GM10248 (cell line): Measurements from ENCODE around the gene ASPSCR1.

Source experiments
- CTCF ChIA-PET: fragments of 300-600 bp; sonication (Branson Sonifier 250); formaldehyde crosslinking; extraction: SDS; loops from one replicate; lab custom pipeline; 2021; ENCODE audit warnings: antibody characterized with exemption; lab: Yijun Ruan, JAX
- POLR2A ChIA-PET: fragments of 350-650 bp; sonication (Branson Sonifier 250); formaldehyde crosslinking; extraction: SDS; loops from one replicate; lab custom pipeline; 2020; ENCODE audit warnings: antibody characterized with exemption; lab: Yijun Ruan, JAX
- DNase-seq: peaks from one replicate; pipeline ENCODE4 v3.0.0; 2012; ENCODE audit errors: extremely low spot score
- TF ChIP-seq, protein P1 (sequence below): IDR thresholded peaks from 2 replicates; pipeline ENCODE4 v1.5.1; 2012; ENCODE audit warnings: mild to moderate bottlenecking, low read depth; ENCODE audit errors: extremely low read depth, missing control alignments, control extremely low read depth

The ASPSCR1 gene

DNA sequence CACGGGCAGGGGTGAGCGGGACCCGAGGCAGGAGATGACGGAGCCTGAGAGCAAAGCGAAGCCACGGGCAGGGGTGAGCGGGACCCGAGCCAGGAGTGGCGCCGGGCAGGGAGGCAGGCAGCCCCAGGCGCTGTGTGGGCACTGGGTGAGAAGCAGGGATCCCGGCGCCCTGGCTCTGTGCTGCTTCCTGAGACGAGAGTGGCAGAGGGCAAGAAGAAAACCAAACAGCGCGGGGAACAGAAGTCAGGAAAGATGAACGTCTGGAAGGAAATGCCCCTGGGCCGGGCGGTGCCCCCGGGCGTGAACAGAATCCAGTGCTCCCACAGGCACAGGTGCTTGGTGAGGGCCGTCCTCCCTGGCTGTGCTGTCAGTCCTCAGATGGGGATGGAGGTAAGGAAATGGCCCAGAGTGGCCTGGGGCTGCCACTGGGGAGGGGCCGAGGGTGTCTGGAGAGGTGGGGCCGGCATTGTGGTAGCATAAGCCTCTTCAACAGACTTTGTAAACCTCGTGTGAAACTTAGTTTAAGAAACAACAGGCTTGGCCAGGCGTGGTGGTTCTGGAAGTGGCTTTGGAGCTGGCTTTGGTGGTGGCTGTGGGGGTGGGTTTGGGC is 9.8 kb downstream of the ASPSCR1 start:
- TF ChIP-seq, protein P1, sequence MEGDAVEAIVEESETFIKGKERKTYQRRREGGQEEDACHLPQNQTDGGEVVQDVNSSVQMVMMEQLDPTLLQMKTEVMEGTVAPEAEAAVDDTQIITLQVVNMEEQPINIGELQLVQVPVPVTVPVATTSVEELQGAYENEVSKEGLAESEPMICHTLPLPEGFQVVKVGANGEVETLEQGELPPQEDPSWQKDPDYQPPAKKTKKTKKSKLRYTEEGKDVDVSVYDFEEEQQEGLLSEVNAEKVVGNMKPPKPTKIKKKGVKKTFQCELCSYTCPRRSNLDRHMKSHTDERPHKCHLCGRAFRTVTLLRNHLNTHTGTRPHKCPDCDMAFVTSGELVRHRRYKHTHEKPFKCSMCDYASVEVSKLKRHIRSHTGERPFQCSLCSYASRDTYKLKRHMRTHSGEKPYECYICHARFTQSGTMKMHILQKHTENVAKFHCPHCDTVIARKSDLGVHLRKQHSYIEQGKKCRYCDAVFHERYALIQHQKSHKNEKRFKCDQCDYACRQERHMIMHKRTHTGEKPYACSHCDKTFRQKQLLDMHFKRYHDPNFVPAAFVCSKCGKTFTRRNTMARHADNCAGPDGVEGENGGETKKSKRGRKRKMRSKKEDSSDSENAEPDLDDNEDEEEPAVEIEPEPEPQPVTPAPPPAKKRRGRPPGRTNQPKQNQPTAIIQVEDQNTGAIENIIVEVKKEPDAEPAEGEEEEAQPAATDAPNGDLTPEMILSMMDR = no peak
- CTCF ChIA-PET = no interaction called here
- POLR2A ChIA-PET = no interaction called here
- no peak for DNase-seq

DNA sequence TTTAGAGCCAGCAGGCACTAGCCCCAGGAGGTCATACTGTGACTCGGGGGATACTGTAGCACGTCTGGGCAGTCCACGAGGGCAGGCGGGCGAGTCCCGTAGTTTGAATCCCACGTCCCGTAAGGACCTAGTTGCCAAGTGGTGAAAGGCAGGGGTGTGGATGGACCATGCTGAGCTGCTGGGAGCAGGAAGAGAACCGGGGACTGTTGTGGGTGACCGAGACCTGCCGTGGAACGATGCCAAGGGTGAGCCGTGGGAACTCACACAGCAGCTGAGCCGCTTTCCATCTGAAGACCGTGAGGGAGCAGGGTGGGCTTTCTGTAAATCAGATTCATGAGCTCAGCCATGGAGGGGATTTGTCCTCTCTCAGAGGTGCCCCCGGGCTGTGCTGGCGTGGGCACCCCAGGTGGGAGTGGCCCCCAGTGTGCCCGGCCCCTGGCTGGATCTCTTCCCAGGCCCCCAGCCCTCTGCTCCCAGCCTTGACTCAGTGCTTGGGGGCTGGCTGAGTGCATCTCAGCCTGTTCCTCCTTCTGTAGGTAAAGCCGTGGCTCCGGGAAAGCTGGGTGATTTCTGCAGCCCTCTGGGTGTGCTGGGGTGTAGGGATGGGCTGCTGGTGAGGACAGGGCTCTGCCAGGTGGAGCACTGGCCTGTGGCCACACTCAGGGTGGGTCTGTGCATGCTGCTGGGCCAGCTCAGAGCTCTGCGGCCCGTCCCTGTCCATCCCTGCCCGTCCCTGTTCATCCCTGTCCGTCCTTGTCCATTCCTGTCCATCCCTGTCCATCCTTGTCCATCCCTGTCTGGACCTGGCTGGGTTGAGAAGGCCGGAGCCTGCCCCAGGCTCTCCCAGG is 13.6 kb downstream of the ASPSCR1 start:
- TF ChIP-seq, protein P1 = no peak
- POLR2A ChIA-PET = interaction anchor here (0.5 kb wide), 1 partner anchor 12 kb away, joined by 3 read pairs; no protein-coding TSS in a partner anchor
- CTCF ChIA-PET = no interaction called here
- no peak for DNase-seq

DNA sequence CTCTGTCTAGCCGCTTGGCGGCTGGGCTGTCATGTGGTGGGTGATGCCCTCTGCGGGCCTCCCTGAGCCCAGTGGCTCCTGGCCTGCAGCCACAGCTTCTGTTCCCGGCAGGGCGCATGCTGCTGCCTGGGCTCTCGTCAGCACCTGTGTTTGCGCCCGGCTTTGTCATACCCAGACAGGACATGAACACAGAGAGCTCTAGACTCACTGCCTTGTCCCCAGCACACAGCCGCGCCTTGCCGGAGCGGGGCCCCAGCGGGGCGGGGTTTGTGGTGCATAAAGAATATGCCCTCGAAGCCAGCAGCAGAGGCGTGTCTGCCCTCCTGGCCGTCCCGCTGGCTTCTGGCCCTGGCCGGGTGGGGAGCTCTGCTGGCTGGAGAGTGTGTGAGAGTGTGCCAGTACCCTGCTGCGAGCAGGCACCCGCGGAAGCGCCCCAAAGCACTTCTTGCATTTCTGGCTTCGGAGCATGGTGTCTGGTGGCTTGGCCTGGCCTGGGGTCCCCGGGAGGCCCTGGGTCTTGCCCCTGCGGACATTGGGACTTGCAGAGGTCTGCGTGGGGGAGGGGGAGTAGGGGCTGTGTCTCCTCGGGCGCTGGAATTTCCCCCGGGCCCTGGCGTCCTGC is 14.4 kb downstream of the ASPSCR1 start:
- POLR2A ChIA-PET = interaction anchor here (0.5 kb wide), 1 partner anchor 11 kb away, joined by 3 read pairs; no protein-coding TSS in a partner anchor

DNA sequence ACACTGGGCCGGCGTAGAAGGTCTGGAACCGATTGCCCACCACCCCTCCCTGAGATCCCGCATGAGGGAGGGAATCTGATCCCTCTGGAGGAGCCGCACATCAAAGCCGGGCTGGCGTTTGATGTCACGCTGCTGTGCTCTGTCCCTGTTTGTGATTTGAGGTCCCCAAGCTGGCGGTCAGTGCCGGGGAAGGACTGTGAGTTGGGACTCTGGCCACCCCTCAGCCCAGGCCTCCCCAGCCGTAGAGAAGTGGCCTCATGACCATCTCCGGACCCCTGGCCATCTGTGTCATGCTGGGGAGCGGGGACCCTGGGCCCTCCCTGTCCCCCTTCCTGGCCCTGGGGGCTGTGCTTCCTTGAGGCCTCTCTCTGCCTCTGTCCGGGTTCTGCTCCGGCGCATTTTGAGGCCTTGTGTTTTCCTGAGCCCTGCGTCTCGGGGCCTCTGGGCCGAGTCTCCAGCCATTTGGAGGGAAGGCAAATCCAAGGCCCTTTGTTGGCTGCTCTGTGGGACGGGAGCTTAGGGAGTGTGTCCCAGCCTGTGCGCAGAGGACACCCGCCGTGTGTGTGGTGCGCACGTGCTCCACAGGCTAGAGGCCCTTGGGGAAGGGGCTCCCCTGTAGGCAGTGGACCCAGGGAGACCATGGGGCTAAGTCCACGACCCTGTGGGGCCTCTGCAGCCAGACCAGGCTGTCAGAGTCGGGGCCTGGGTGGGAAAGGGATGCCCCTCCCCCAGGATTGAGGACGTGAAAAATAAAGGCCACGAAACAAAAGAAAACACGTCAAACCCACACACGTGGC is 15.1 kb downstream of the ASPSCR1 start:
- no peak for DNase-seq
- POLR2A ChIA-PET = no interaction called here
- CTCF ChIA-PET = interaction anchor here (1.3 kb wide), 1 partner anchor 116 kb away, joined by 3 read pairs; no protein-coding TSS in a partner anchor
- TF ChIP-seq, protein P1 = no peak

More for the DNA sequence above, 14.4 kb downstream of the ASPSCR1 start:
- DNase-seq = no peak
- TF ChIP-seq, protein P1 = no peak
- CTCF ChIA-PET = interaction anchor here (1.3 kb wide), 1 partner anchor 116 kb away, joined by 3 read pairs; no protein-coding TSS in a partner anchor

DNA sequence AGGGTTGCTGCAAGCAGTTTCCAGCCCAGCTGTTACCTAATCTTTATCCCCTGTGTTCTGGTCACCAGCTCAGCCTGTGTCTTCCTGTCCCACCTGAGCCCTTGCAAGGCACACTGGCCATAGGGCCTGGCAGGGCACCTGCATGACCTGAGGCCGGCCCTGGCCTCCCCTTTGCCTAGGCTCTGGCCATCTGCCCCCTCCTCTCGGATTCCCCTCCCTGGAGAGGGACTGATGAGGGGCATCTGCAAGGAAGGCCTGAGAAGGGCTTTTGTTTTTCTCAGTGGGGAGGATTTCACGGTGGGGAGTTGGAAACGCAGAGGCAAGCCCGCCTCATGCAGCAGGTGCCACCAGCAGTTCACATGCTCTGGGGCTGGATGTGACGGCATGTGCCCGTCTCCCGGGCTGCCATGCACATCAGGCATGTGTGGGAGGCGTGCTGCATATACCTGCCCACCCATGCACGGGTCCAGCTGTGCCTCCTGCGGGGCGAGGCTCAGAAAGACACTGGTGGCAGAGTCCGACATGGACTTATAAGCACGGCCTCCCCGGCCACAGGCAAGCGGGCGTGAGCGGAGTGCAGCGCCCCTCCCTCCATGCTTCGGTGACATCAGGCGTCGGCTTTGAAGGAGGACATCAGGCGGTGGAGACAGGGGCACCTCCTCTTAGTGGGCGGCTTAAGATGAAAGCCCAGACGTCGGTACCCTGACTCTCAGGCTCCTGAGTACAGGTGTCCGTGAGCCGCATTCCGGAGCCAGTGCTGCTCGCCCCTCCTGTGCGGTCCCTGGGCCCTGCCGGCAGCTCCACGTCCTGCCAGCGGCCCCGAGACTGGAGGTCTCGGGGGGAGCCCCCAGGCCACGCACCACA is 16.5 kb downstream of the ASPSCR1 start:
- ChIA-PET CTCF (no interaction called here), POLR2A (no interaction called here)
- no peak for DNase-seq
- TF ChIP-seq, protein P1 = no peak
